ENCODE measurements around the gene KCNK13.

Gene KCNK13

GRCh38 chr14:90132821-90133570 lies 71.2 kb downstream of the KCNK13 start:
- Histone ChIP-seq H3K4me2 (ENCODE audit: low read length) (no peak overlapping the region), H3K27me3 (ENCODE audit: control insufficient read depth, low read length) (no peaks in the 10 kb centered on the region), H3K27ac (ENCODE audit: low read depth, low read length) (no peak overlapping the region), H3K4me3 (ENCODE audit: low read length) (no peak overlapping the region), H4K20me1 (ENCODE audit: control insufficient read depth, insufficient read depth, low read depth, low read length) (no peaks in the 10 kb centered on the region), H3K9me3 (ENCODE audit: control insufficient read depth, insufficient read depth, low read length) (no peaks in the 10 kb centered on the region), H3K4me1 (ENCODE audit: control insufficient read depth, low read length) (no peaks in the 10 kb centered on the region), H3F3A (ENCODE audit: control insufficient read depth, insufficient read depth) (no peaks in the 10 kb centered on the region), H3K79me2 (ENCODE audit: control insufficient read depth, low read length) (no peaks in the 10 kb centered on the region), H3K9me2 (replicated peaks; ENCODE audit: control insufficient read depth, low read length) (no peaks in the 10 kb centered on the region), H3K36me3 (ENCODE audit: control insufficient read depth, low read length) (no peaks in the 10 kb centered on the region)
- TF ChIP-seq EZH2phosphoT487 (IDR thresholded peaks at IDR 0.05; ENCODE audit: borderline replicate concordance, low read length), result no peak
- no peak for TF ChIP-seq CTCF (IDR thresholded peaks at IDR 0.05; ENCODE audit: low read depth, low read length, poor library complexity, severe bottlenecking)

GRCh38 chr14:90136904-90137303 lies 75.1 kb downstream of the KCNK13 start:
- Histone ChIP-seq H3K27me3 (ENCODE audit: control insufficient read depth, low read length) (no peaks in the 10 kb centered on the region), H3K27ac (ENCODE audit: low read depth, low read length) (no peak overlapping the region), H3K9me2 (replicated peaks; ENCODE audit: control insufficient read depth, low read length) (no peaks in the 10 kb centered on the region), H3F3A (ENCODE audit: control insufficient read depth, insufficient read depth) (no peaks in the 10 kb centered on the region), H4K20me1 (ENCODE audit: control insufficient read depth, insufficient read depth, low read depth, low read length) (no peaks in the 10 kb centered on the region), H3K4me3 (ENCODE audit: low read length) (no peak overlapping the region), H3K36me3 (ENCODE audit: control insufficient read depth, low read length) (no peaks in the 10 kb centered on the region), H3K4me1 (ENCODE audit: control insufficient read depth, low read length) (no peaks in the 10 kb centered on the region), H3K79me2 (ENCODE audit: control insufficient read depth, low read length) (no peaks in the 10 kb centered on the region), H3K9me3 (ENCODE audit: control insufficient read depth, insufficient read depth, low read length) (no peaks in the 10 kb centered on the region), H3K4me2 (ENCODE audit: low read length) (no peak overlapping the region)
- TF ChIP-seq CTCF (IDR thresholded peaks at IDR 0.05; ENCODE audit: low read depth, low read length, poor library complexity, severe bottlenecking) (no peak), EZH2phosphoT487 (IDR thresholded peaks at IDR 0.05; ENCODE audit: borderline replicate concordance, low read length) (no peak)

GRCh38 chr14:90137807-90138206 lies 76.0 kb downstream of the KCNK13 start:
- no peaks in the 10 kb centered on the region for H3K79me2 ChIP-seq (ENCODE audit: control insufficient read depth, low read length)
- no peaks in the 10 kb centered on the region for H3K4me1 ChIP-seq (ENCODE audit: control insufficient read depth, low read length)
- no peaks in the 10 kb centered on the region for H3K27me3 ChIP-seq (ENCODE audit: control insufficient read depth, low read length)
- no peaks in the 10 kb centered on the region for H3K9me2 ChIP-seq (replicated peaks; ENCODE audit: control insufficient read depth, low read length)
- no peaks in the 10 kb centered on the region for H3F3A ChIP-seq (ENCODE audit: control insufficient read depth, insufficient read depth)
- H3K4me3 ChIP-seq (ENCODE audit: low read length), result no peak overlapping the region
- no peak for TF ChIP-seq EZH2phosphoT487 (IDR thresholded peaks at IDR 0.05; ENCODE audit: borderline replicate concordance, low read length)
- no peak for TF ChIP-seq CTCF (IDR thresholded peaks at IDR 0.05; ENCODE audit: low read depth, low read length, poor library complexity, severe bottlenecking)
- H4K20me1 ChIP-seq (ENCODE audit: control insufficient read depth, insufficient read depth, low read depth, low read length), result no peaks in the 10 kb centered on the region
- H3K36me3 ChIP-seq (ENCODE audit: control insufficient read depth, low read length), result no peaks in the 10 kb centered on the region
- no peaks in the 10 kb centered on the region for H3K9me3 ChIP-seq (ENCODE audit: control insufficient read depth, insufficient read depth, low read length)
- H3K27ac ChIP-seq (ENCODE audit: low read depth, low read length), result no peak overlapping the region
- no peak overlapping the region for H3K4me2 ChIP-seq (ENCODE audit: low read length)
